SK-N-SH (cell line): ENCODE data around the gene SNX22. TPM values are rescaled to one million over a fixed set of nuclear protein-coding genes. Genes with fewer than 3 reads are reported as not detected.

Source experiments
- CTCF ChIA-PET: fragments of 300-600, 350-600 bp; formaldehyde crosslinking; extraction: SDS; loops from one replicate; lab custom pipeline; 2021; lab: Yijun Ruan, JAX
- POLR2A ChIA-PET: fragments of 350-600 bp; sonication (Branson Sonifier 250); formaldehyde crosslinking; extraction: SDS; loops from one replicate; lab custom pipeline; 2020; ENCODE audit warnings: antibody characterized with exemption, inconsistent platforms; lab: Yijun Ruan, JAX
- DNase-seq: peaks from one replicate; pipeline ENCODE4 v3.0.0; 2012
- H2AFZ ChIP-seq: fragments of 200-600 bp; sonication (generic); 2 replicates; pipeline ENCODE4 v1.8.1; 2016; ENCODE audit warnings: antibody characterized with exemption, mild to moderate bottlenecking, low read depth
- H3F3A ChIP-seq: fragments of 200-600 bp; sonication (generic); replicated peaks from 2 replicates; pipeline ENCODE3; 2016; ENCODE audit warnings: antibody characterized with exemption, mild to moderate bottlenecking; ENCODE audit not compliant: insufficient read depth
- H3K27ac ChIP-seq, 2 experiments: fragments of 200-500 bp in 1 of 2; fragments of 200-600 bp in 1 of 2; sonication (Bioruptor generic) in 1 of 2; sonication (generic), shearing (Covaris generic) in 1 of 2; 2 replicates each; pipeline versions ENCODE4 v1.5.1 to v1.6.1; 2014 to 2016; ENCODE audit warnings: low read depth in 2 of 2, inconsistent platforms in 1 of 2, low read length in 1 of 2, mild to moderate bottlenecking in 1 of 2, mixed read lengths in 1 of 2
- H3K27me3 ChIP-seq: fragments of 200-600 bp; sonication (generic), shearing (Covaris generic); 2 replicates; pipeline ENCODE4 v1.6.1; 2016; ENCODE audit warnings: mixed run types; ENCODE audit not compliant: insufficient read depth
- H3K36me3 ChIP-seq, 2 experiments: fragments of 200-500 bp in 1 of 2; fragments of 200-600 bp in 1 of 2; sonication (Bioruptor generic) in 1 of 2; sonication (generic) in 1 of 2; replicated peaks in 1 of 2; 2 replicates each; pipeline versions ENCODE3 to v1.5.1; 2014 to 2016; ENCODE audit warnings: low read length in 1 of 2, mild to moderate bottlenecking in 1 of 2; ENCODE audit not compliant: insufficient read depth in 2 of 2, control insufficient read depth in 1 of 2
- H3K4me1 ChIP-seq, 2 experiments: fragments of 200-500 bp in 1 of 2; fragments of 200-600 bp in 1 of 2; sonication (Bioruptor generic) in 1 of 2; sonication (generic), shearing (Covaris generic) in 1 of 2; 2 replicates each; pipeline versions ENCODE4 v1.5.1 to v1.6.1; 2014 to 2016; ENCODE audit warnings: low read depth in 1 of 2, low read length in 1 of 2, mixed run types in 1 of 2; ENCODE audit not compliant: insufficient read depth in 2 of 2, control insufficient read depth in 1 of 2
- H3K4me2 ChIP-seq: fragments of 200-600 bp; sonication (generic), shearing (Covaris generic); 2 replicates; pipeline ENCODE4 v1.6.1; 2017; ENCODE audit warnings: mixed run types
- H3K4me3 ChIP-seq, 2 experiments: fragments of 200-500 bp in 1 of 2; fragments of 200-600 bp in 1 of 2; sonication (Bioruptor generic) in 1 of 2; sonication (generic), shearing (Covaris generic) in 1 of 2; 2 replicates each; pipeline versions ENCODE4 v1.5.1 to v1.8.1; 2014 to 2016; ENCODE audit warnings: low read depth in 2 of 2, inconsistent platforms in 1 of 2, low read length in 1 of 2, mild to moderate bottlenecking in 1 of 2, mixed read lengths in 1 of 2, moderate library complexity in 1 of 2
- H3K79me2 ChIP-seq: fragments of 200-600 bp; sonication (generic); 2 replicates; pipeline ENCODE4 v1.8.1; 2017; ENCODE audit warnings: mild to moderate bottlenecking; ENCODE audit not compliant: insufficient read depth
- H3K9ac ChIP-seq: fragments of 200-600 bp; sonication (generic); 2 replicates; pipeline ENCODE4 v1.6.1; 2017; ENCODE audit warnings: mixed run types
- H3K9me2 ChIP-seq: fragments of 200-600 bp; sonication (generic); 2 replicates; pipeline ENCODE4 v1.6.1; 2017; ENCODE audit warnings: mixed run types
- H3K9me3 ChIP-seq: fragments of 200-600 bp; sonication (generic); 2 replicates; pipeline ENCODE4 v1.6.1; 2017; ENCODE audit warnings: mixed run types, mild to moderate bottlenecking, moderate library complexity
- H4K20me1 ChIP-seq: fragments of 200-600 bp; sonication (generic); 2 replicates; pipeline ENCODE4 v1.6.1; 2017; ENCODE audit warnings: mild to moderate bottlenecking, mixed run types; ENCODE audit not compliant: insufficient read depth
- CHD2 ChIP-seq: fragments of 150-350 bp; IDR thresholded peaks from 2 replicates; pipeline ENCODE4 v1.6.1; 2018; ENCODE audit warnings: low read length; ENCODE audit not compliant: partially characterized antibody
- CTCF ChIP-seq: fragments of 200-600 bp; sonication (generic); IDR thresholded peaks from 2 replicates; pipeline ENCODE4 v1.6.1; 2017; ENCODE audit warnings: antibody characterized with exemption, mild to moderate bottlenecking, moderate library complexity
- ELF1 ChIP-seq: IDR thresholded peaks from 2 replicates; pipeline ENCODE4 v1.4.0; 2012
- EZH2phosphoT487 ChIP-seq: fragments of 200-600 bp; sonication (generic); IDR thresholded peaks from 2 replicates; pipeline ENCODE4 v1.6.1; 2017; ENCODE audit warnings: low read depth, mixed run types, mild to moderate bottlenecking, antibody characterized with exemption, moderate library complexity, borderline replicate concordance
- FOSL2 ChIP-seq: IDR thresholded peaks from 2 replicates; pipeline ENCODE4 v1.4.0; 2012; ENCODE audit warnings: low read depth, mild to moderate bottlenecking, moderate library complexity, borderline replicate concordance
- GATA2 ChIP-seq: sonication (generic); formaldehyde crosslinking; IDR thresholded peaks from 2 replicates; pipeline ENCODE4 v1.5.0; 2020; ENCODE audit warnings: mild to moderate bottlenecking, missing genetic modification reagents
- IRF3 ChIP-seq: fragments of 150-350 bp; IDR thresholded peaks from 2 replicates; pipeline ENCODE4 v1.6.1; 2016; ENCODE audit warnings: mild to moderate bottlenecking, low read depth, low read length
- JUND ChIP-seq: IDR thresholded peaks from 2 replicates; pipeline ENCODE4 v1.4.0; 2012
- MAX ChIP-seq: IDR thresholded peaks from 2 replicates; pipeline ENCODE4 v1.4.0; 2012; ENCODE audit warnings: low read depth
- MXI1 ChIP-seq: IDR thresholded peaks from 2 replicates; pipeline ENCODE4 v1.6.1; 2012; ENCODE audit warnings: mild to moderate bottlenecking, low read depth, low read length, improper control_type of control experiment
- PBX3 ChIP-seq: IDR thresholded peaks from 2 replicates; pipeline ENCODE4; 2012
- POLR2AphosphoS5 ChIP-seq: IDR thresholded peaks from 2 replicates; pipeline ENCODE4 v1.6.1; 2012; ENCODE audit warnings: low read depth, low read length
- RAD21 ChIP-seq: IDR thresholded peaks from 2 replicates; pipeline ENCODE4 v1.6.1; 2012; ENCODE audit warnings: mild to moderate bottlenecking, low read length
- RCOR1 ChIP-seq: fragments of 150-350 bp; IDR thresholded peaks from 2 replicates; pipeline ENCODE4 v1.6.1; 2017; ENCODE audit warnings: antibody characterized with exemption, low read length
- REST ChIP-seq: IDR thresholded peaks from 2 replicates; pipeline ENCODE4 v1.6.1; 2012; ENCODE audit warnings: mild to moderate bottlenecking, low read depth, low read length, moderate library complexity
- RFX5 ChIP-seq: IDR thresholded peaks from 2 replicates; pipeline ENCODE4 v1.6.1; 2012; ENCODE audit warnings: mild to moderate bottlenecking, improper control_type of control experiment, low read length
- TCF12 ChIP-seq: IDR thresholded peaks from 2 replicates; pipeline ENCODE4 v1.4.0; 2012
- TEAD4 ChIP-seq: IDR thresholded peaks from 2 replicates; pipeline ENCODE4 v1.4.0; 2012; ENCODE audit warnings: mild to moderate bottlenecking, borderline replicate concordance; ENCODE audit not compliant: insufficient read depth
- USF1 ChIP-seq: IDR thresholded peaks from 2 replicates; pipeline ENCODE4 v1.4.0; 2012; ENCODE audit warnings: low read depth, borderline replicate concordance
- YY1 ChIP-seq: IDR thresholded peaks from 2 replicates; pipeline ENCODE4 v1.4.0; 2012; ENCODE audit warnings: low read depth, mild to moderate bottlenecking
- WGBS: methylation state at CpG from one replicate; pipeline ENCODE4 v1.1.6; 2017; ENCODE audit warnings: low lambda C conversion rate; 5-methylcytosine and 5-hydroxymethylcytosine counted together
- polyA plus RNA-seq, 3 experiments: library from polyadenylated mRNA; depleted of rRNA; stranded (reverse); fragments of >200 nt; gene quantifications; 2 replicates each; pipeline ENCODE4 v1.2.3, GENCODE V29; 2012

SNX22 gene
- polyA plus RNA-seq, 1 of the 3 experiments (the other 2 are of a cell fraction) = 0.94 TPM

- no peak for DNase-seq
- Histone ChIP-seq H4K20me1 (peaks cover 34% of the 10 kb centered on the region), H3K27ac (no peak overlapping the region), H3K9ac (no peak overlapping the region), H3F3A (no peaks in the 10 kb centered on the region), H3K9me3 (no peaks in the 10 kb centered on the region), H3K4me3 (no peak overlapping the region), H3K4me1 (no peaks in the 10 kb centered on the region; a peak in 2 of 4 replicates), H3K9me2 (no peaks in the 10 kb centered on the region), H3K36me3 (peaks cover 42 to 49% of the 10 kb centered on the region in 2 experiments), H3K79me2 (peaks cover 52% of the 10 kb centered on the region), H3K4me2 (no peak overlapping the region), H2AFZ (no peak overlapping the region), H3K27me3 (no peaks in the 10 kb centered on the region)
- 94% methylated on average over 1 of the region's 1 CpG for WGBS
- ChIA-PET CTCF (interaction anchor here (3.1 kb wide), 1 partner anchor 40 kb away, joined by 11 read pairs; no protein-coding TSS in a partner anchor), POLR2A (no interaction called here)
- TF ChIP-seq IRF3 (no peak), TEAD4 (no peak), FOSL2 (no peak), MAX (no peak), CTCF (no peak), RFX5 (no peak), TCF12 (no peak), POLR2AphosphoS5 (no peak), RAD21 (no peak), PBX3 (no peak), GATA2 (CRISPR knock-in tag) (no peak), YY1 (no peak), JUND (no peak), ELF1 (no peak), REST (no peak), CHD2 (no peak), RCOR1 (no peak), EZH2phosphoT487 (no peak), MXI1 (no peak), USF1 (no peak)
These were observed 38.6 kb upstream of the SNX22 start for GRCh38 chr15:64112904-64113303.
